Measurements from ENCODE around the gene TSPAN5.

Gene TSPAN5

GRCh38 chr4:98659106-98659592 lies 738 bp upstream of the TSPAN5 start:
- no peak for TF ChIP-seq CTCF (IDR thresholded peaks at IDR 0.05; ENCODE audit: borderline replicate concordance, insufficient read depth, low read depth, low read length)
- H3K4me3 ChIP-seq (ENCODE audit: low read depth, low read length) = no peak overlapping the region

- peak overlapping the region; percentile 12 for H3K4me3 ChIP-seq (ENCODE audit: low read depth, low read length)
- TF ChIP-seq CTCF (IDR thresholded peaks at IDR 0.05; ENCODE audit: borderline replicate concordance, insufficient read depth, low read depth, low read length) = no peak
These were observed 702 bp downstream of the TSPAN5 start for GRCh38 chr4:98657531-98658286.

GRCh38 chr4:98656886-98657285 lies 1.5 kb downstream of the TSPAN5 start:
- no peak for TF ChIP-seq CTCF (IDR thresholded peaks at IDR 0.05; ENCODE audit: borderline replicate concordance, insufficient read depth, low read depth, low read length)
- H3K4me3 ChIP-seq (ENCODE audit: low read depth, low read length) = no peak overlapping the region

GRCh38 chr4:98656443-98656842 lies 2.0 kb downstream of the TSPAN5 start:
- no peak overlapping the region for H3K4me3 ChIP-seq (ENCODE audit: low read depth, low read length)
- TF ChIP-seq CTCF (IDR thresholded peaks at IDR 0.05; ENCODE audit: borderline replicate concordance, insufficient read depth, low read depth, low read length) = no peak

GRCh38 chr4:98653890-98654867 lies 4.2 kb downstream of the TSPAN5 start:
- no peak overlapping the region for H3K4me3 ChIP-seq (ENCODE audit: low read depth, low read length)
- TF ChIP-seq CTCF (IDR thresholded peaks at IDR 0.05; ENCODE audit: borderline replicate concordance, insufficient read depth, low read depth, low read length) = no peak

- TF ChIP-seq CTCF (IDR thresholded peaks at IDR 0.05; ENCODE audit: borderline replicate concordance, insufficient read depth, low read depth, low read length) = no peak
- no peak overlapping the region for H3K4me3 ChIP-seq (ENCODE audit: low read depth, low read length)
These were observed 5.4 kb downstream of the TSPAN5 start for GRCh38 chr4:98652996-98653395.

Measured in GM12875 (cell line).